ENCODE results near the gene PANK2.
"Not testable (repeated sequence)": the region's sequence is repeated elsewhere in the genome, so short reads cannot be mapped to it uniquely, and the experiment has no call there.

PANK2 gene

GRCh38 chr20:3964719-3965118 is 75.5 kb downstream of the PANK2 start:
- Histone ChIP-seq H3K36me3 (ENCODE audit: low read depth) (peaks cover 48% of the 10 kb centered on the region), H3K27ac (ENCODE audit: poor library complexity, severe bottlenecking) (no peak overlapping the region)
- no peak for ATAC-seq (ENCODE audit: low read depth)

DNA sequence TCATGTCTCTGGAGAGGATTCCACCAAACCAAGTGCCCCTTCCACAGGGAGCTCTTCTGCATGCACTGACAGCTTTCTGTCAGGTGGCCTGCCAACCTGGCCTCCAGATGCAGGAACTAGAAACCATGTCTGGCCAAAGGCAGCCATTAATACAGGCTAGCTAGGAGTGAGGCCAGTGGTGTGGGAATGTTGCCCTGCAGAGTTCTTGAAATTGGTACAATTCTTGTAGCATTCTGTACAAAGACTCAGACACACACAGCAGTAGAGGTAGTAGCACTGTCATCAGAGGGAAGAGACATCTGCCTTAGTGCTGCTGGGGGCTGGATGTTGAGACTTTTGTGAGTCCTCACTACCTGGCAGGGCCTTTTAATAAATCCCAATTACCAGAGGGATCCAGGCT is 77.4 kb downstream of the PANK2 start:
- Histone ChIP-seq H3K27me3 (ENCODE audit: insufficient read depth, poor library complexity, severe bottlenecking) (no peaks in the 10 kb centered on the region), H3K4me1 (ENCODE audit: insufficient read depth, poor library complexity, severe bottlenecking) (no peaks in the 10 kb centered on the region), H3K36me3 (ENCODE audit: low read depth) (peaks cover 30% of the 10 kb centered on the region), H3K4me3 (ENCODE audit: severe bottlenecking) (no peak overlapping the region), H3K27ac (ENCODE audit: poor library complexity, severe bottlenecking) (no peak overlapping the region), H3K9me3 (ENCODE audit: severe bottlenecking) (no peaks in the 10 kb centered on the region)
- no peak for DNase-seq (ENCODE audit: low spot score)
- ATAC-seq (ENCODE audit: low read depth): no peak
- TF ChIP-seq, protein P1, sequence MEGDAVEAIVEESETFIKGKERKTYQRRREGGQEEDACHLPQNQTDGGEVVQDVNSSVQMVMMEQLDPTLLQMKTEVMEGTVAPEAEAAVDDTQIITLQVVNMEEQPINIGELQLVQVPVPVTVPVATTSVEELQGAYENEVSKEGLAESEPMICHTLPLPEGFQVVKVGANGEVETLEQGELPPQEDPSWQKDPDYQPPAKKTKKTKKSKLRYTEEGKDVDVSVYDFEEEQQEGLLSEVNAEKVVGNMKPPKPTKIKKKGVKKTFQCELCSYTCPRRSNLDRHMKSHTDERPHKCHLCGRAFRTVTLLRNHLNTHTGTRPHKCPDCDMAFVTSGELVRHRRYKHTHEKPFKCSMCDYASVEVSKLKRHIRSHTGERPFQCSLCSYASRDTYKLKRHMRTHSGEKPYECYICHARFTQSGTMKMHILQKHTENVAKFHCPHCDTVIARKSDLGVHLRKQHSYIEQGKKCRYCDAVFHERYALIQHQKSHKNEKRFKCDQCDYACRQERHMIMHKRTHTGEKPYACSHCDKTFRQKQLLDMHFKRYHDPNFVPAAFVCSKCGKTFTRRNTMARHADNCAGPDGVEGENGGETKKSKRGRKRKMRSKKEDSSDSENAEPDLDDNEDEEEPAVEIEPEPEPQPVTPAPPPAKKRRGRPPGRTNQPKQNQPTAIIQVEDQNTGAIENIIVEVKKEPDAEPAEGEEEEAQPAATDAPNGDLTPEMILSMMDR (IDR thresholded peaks at IDR 0.05; ENCODE audit: poor library complexity, severe bottlenecking): no peak

More at GRCh38 chr20:3964719-3965118, 75.5 kb downstream of the PANK2 start:
- Histone ChIP-seq H3K27me3 (ENCODE audit: insufficient read depth, poor library complexity, severe bottlenecking) (no peaks in the 10 kb centered on the region), H3K9me3 (ENCODE audit: severe bottlenecking) (no peaks in the 10 kb centered on the region), H3K4me3 (ENCODE audit: severe bottlenecking) (no peak overlapping the region), H3K4me1 (ENCODE audit: insufficient read depth, poor library complexity, severe bottlenecking) (no peaks in the 10 kb centered on the region)
- TF ChIP-seq, protein P1 (IDR thresholded peaks at IDR 0.05; ENCODE audit: poor library complexity, severe bottlenecking): no peak
- no peak for DNase-seq (ENCODE audit: low spot score)

- DNase-seq (ENCODE audit: low spot score): no peak
- no peak overlapping the region for H3K4me3 ChIP-seq (ENCODE audit: severe bottlenecking)
- no peak overlapping the region for H3K27ac ChIP-seq (ENCODE audit: poor library complexity, severe bottlenecking)
- H3K27me3 ChIP-seq (ENCODE audit: insufficient read depth, poor library complexity, severe bottlenecking): no peaks in the 10 kb centered on the region
- peaks cover 13% of the 10 kb centered on the region; the same call in 1 of the 2 replicates for H3K36me3 ChIP-seq (ENCODE audit: low read depth)
- H3K4me1 ChIP-seq (ENCODE audit: insufficient read depth, poor library complexity, severe bottlenecking): no peaks in the 10 kb centered on the region
- ATAC-seq (ENCODE audit: low read depth): no peak
- H3K9me3 ChIP-seq (ENCODE audit: severe bottlenecking): peaks cover 4% of the 10 kb centered on the region
- TF ChIP-seq, protein P1 (IDR thresholded peaks at IDR 0.05; ENCODE audit: poor library complexity, severe bottlenecking): no peak
Measured at GRCh38 chr20:3970016-3970415, 80.8 kb downstream of the PANK2 start.

DNA sequence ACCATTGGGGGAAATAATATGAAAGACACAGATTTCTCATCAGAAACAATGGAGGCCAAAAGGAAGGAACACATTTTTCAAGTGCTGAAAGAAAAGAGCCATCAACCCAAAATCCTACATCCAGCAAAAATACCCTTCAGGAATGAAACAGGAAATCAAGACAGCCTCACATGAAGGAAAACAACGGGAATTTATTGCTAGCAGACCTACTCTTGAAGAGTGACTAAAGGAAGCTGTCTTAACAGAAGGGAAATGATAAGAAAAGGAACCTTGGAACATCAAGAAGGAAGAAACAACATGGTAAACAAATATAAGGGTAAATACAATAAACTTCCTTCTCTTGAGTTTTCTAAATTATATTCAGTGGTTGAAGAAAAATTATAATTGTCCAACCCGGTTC is 82.0 kb downstream of the PANK2 start:
- DNase-seq (ENCODE audit: low spot score) (no peak), ATAC-seq (ENCODE audit: low read depth) (no peak)
- Histone ChIP-seq H3K9me3 (ENCODE audit: severe bottlenecking) (peaks cover 4% of the 10 kb centered on the region), H3K36me3 (ENCODE audit: low read depth) (peaks cover 17% of the 10 kb centered on the region), H3K27me3 (ENCODE audit: insufficient read depth, poor library complexity, severe bottlenecking) (no peaks in the 10 kb centered on the region), H3K4me3 (ENCODE audit: severe bottlenecking) (no peak overlapping the region), H3K27ac (ENCODE audit: poor library complexity, severe bottlenecking) (no peak overlapping the region), H3K4me1 (ENCODE audit: insufficient read depth, poor library complexity, severe bottlenecking) (no peaks in the 10 kb centered on the region)
- TF ChIP-seq, protein P1 (IDR thresholded peaks at IDR 0.05; ENCODE audit: poor library complexity, severe bottlenecking): no peak

- Histone ChIP-seq H3K27ac (ENCODE audit: poor library complexity, severe bottlenecking) (no peak overlapping the region), H3K4me1 (ENCODE audit: insufficient read depth, poor library complexity, severe bottlenecking) (no peaks in the 10 kb centered on the region), H3K9me3 (ENCODE audit: severe bottlenecking) (peaks cover 4% of the 10 kb centered on the region), H3K27me3 (ENCODE audit: insufficient read depth, poor library complexity, severe bottlenecking) (no peaks in the 10 kb centered on the region), H3K4me3 (ENCODE audit: severe bottlenecking) (no peak overlapping the region), H3K36me3 (ENCODE audit: low read depth) (peaks cover 25% of the 10 kb centered on the region)
- TF ChIP-seq, protein P1 (IDR thresholded peaks at IDR 0.05; ENCODE audit: poor library complexity, severe bottlenecking): no peak
- ATAC-seq (ENCODE audit: low read depth): no peak
- no peak for DNase-seq (ENCODE audit: low spot score)
Measured at GRCh38 chr20:3972161-3972560, 83.0 kb downstream of the PANK2 start.

DNA sequence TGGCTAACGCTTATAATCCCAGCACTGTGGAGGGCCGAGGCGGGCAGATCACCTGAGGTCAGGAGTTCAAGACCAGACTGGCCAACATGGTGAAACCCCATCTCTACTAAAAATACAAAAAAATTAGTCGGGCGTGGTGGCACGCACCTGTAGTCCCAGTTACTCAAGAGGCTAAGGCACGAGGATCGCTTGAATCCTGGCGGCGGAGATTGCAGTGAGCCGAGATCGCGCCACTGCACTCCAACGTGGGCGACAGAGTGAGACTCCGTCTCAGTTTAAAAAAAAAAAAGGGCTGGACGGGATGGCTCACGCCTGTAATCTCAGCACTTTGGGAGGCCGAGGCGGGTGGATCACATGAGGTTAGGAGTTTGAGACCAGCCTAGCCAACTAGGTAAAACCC is 83.4 kb downstream of the PANK2 start:
- not testable (repeated sequence) for ATAC-seq (ENCODE audit: low read depth); H3K4me3 ChIP-seq (ENCODE audit: severe bottlenecking); H3K4me1 ChIP-seq (ENCODE audit: insufficient read depth, poor library complexity, severe bottlenecking); H3K27ac ChIP-seq (ENCODE audit: poor library complexity, severe bottlenecking); H3K9me3 ChIP-seq (ENCODE audit: severe bottlenecking); DNase-seq (ENCODE audit: low spot score); H3K27me3 ChIP-seq (ENCODE audit: insufficient read depth, poor library complexity, severe bottlenecking)
- H3K36me3 ChIP-seq (ENCODE audit: low read depth): peaks cover 24% of the 10 kb centered on the region
